ENCODE data around the gene TRPV4. TPM values are rescaled to one million over a fixed set of nuclear protein-coding genes. Genes with fewer than 3 reads are reported as not detected.

TRPV4 gene
- total RNA-seq, 1 experiment from 2014 or later: 3.1 TPM

GRCh38 chr12:109830718-109831117 lies 2.5 kb downstream of the TRPV4 start:
- no peak overlapping the region for H3K27ac ChIP-seq
- H3K9me3 ChIP-seq (ENCODE audit: insufficient read depth, low read depth): no peaks in the 10 kb centered on the region
- CTCF ChIA-PET: interaction anchor here (0.5 kb wide), 1 partner anchor 107 kb away, joined by 3 read pairs; no protein-coding TSS in a partner anchor
- POLR2A ChIA-PET (ENCODE audit: unreplicated experiment): no interaction called here
- no peaks in the 10 kb centered on the region for H4K20me1 ChIP-seq (ENCODE audit: insufficient read depth)
- no peaks in the 10 kb centered on the region for H3K9me2 ChIP-seq (ENCODE audit: insufficient read depth)
- H3F3A ChIP-seq (ENCODE audit: insufficient read depth, low read depth): no peaks in the 10 kb centered on the region; the same call in 1 of the 2 replicates
- no peak overlapping the region for H3K4me2 ChIP-seq
- intact Hi-C loops (cut with micrococcal nuclease; ENCODE audit: unreplicated experiment): no loop called here
- no TSS peak for BruUV-seq (replicated peaks)
- TF ChIP-seq EZH2 (IDR thresholded peaks at IDR 0.05; ENCODE audit: low read depth) (no peak), CTCF (conservative IDR thresholded peaks at IDR 0.05) (no peak)
- H3K4me3 ChIP-seq: no peak overlapping the region
- no peak for DNase-seq
- no peak overlapping the region for H2AFZ ChIP-seq
- H3K79me2 ChIP-seq (ENCODE audit: low read depth): no peaks in the 10 kb centered on the region
- H3K27me3 ChIP-seq (ENCODE audit: insufficient read depth, low read depth): no peaks in the 10 kb centered on the region
- no peaks in the 10 kb centered on the region for H3K36me3 ChIP-seq (ENCODE audit: low read depth)
- no peaks in the 10 kb centered on the region for H3K4me1 ChIP-seq (replicated peaks; ENCODE audit: insufficient read depth)

DNA sequence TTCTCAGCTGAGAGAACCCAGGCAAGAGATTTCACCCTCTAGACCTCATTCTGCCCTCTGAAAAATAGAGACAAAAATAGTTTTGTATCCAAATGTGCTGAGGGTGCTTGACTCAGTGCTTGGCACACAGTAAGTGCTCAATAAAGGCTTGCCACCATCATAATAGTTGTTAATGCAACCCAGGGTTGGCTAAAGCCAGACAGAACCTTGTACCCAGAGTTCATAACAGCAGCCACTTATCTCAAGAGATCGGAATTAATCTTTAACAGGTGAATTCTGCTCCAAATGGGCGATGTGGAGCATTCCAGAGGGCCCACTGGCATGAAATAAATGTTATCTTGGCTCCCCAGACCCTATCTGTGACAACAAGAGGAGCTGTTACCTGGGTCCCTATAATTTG lies 2.9 kb downstream of the TRPV4 start:
- Histone ChIP-seq H3K4me3 (no peak overlapping the region), H4K20me1 (ENCODE audit: insufficient read depth) (no peaks in the 10 kb centered on the region), H3K4me1 (replicated peaks; ENCODE audit: insufficient read depth) (no peaks in the 10 kb centered on the region), H3K9me2 (ENCODE audit: insufficient read depth) (no peaks in the 10 kb centered on the region), H3K27me3 (ENCODE audit: insufficient read depth, low read depth) (no peaks in the 10 kb centered on the region), H2AFZ (no peak overlapping the region), H3K79me2 (ENCODE audit: low read depth) (no peaks in the 10 kb centered on the region), H3K36me3 (ENCODE audit: low read depth) (no peaks in the 10 kb centered on the region), H3F3A (ENCODE audit: insufficient read depth, low read depth) (no peaks in the 10 kb centered on the region; the same call in 1 of the 2 replicates), H3K4me2 (no peak overlapping the region), H3K9me3 (ENCODE audit: insufficient read depth, low read depth) (no peaks in the 10 kb centered on the region), H3K27ac (no peak overlapping the region)
- TF ChIP-seq EZH2 (IDR thresholded peaks at IDR 0.05; ENCODE audit: low read depth): no peak
- TF ChIP-seq CTCF (conservative IDR thresholded peaks at IDR 0.05): no peak
- ChIA-PET POLR2A (ENCODE audit: unreplicated experiment) (no interaction called here), CTCF (no interaction called here)
- intact Hi-C loops (cut with micrococcal nuclease; ENCODE audit: unreplicated experiment): no loop called here
- DNase-seq: no peak
- BruUV-seq (replicated peaks): no TSS peak

DNA sequence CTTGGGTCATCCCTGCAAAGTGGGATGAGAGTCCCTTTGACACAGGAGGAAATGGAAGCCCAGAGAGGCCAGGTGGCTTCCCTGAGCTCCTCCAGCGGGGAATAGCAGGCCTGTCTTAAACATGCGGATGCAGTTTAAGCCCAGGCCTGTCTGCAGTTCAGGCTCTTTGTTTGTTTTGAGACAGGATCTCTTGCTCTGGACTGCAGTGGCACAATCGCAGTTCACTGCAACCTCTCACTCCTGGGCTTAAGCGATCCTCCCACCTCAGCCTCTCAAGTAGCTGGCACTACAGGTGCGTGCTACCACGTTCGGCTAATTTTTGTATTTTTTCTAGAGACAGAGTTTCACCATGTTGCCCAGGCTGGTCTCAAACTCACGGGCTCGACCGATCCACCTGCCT lies 3.5 kb downstream of the TRPV4 start:
- Histone ChIP-seq H3K4me1 (replicated peaks; ENCODE audit: insufficient read depth) (no peaks in the 10 kb centered on the region), H3K27ac (no peak overlapping the region), H4K20me1 (ENCODE audit: insufficient read depth) (no peaks in the 10 kb centered on the region), H3K27me3 (ENCODE audit: insufficient read depth, low read depth) (no peaks in the 10 kb centered on the region), H3K9me3 (ENCODE audit: insufficient read depth, low read depth) (no peaks in the 10 kb centered on the region), H3K4me3 (no peak overlapping the region), H3K4me2 (no peak overlapping the region), H3K79me2 (ENCODE audit: low read depth) (no peaks in the 10 kb centered on the region), H3K9me2 (ENCODE audit: insufficient read depth) (no peaks in the 10 kb centered on the region), H3F3A (ENCODE audit: insufficient read depth, low read depth) (no peaks in the 10 kb centered on the region; the same call in 1 of the 2 replicates), H3K36me3 (ENCODE audit: low read depth) (no peaks in the 10 kb centered on the region), H2AFZ (no peak overlapping the region)
- no TSS peak for BruUV-seq (replicated peaks)
- DNase-seq: no peak
- no peak for TF ChIP-seq CTCF (conservative IDR thresholded peaks at IDR 0.05)
- TF ChIP-seq EZH2 (IDR thresholded peaks at IDR 0.05; ENCODE audit: low read depth): no peak
- CTCF ChIA-PET: no interaction called here
- POLR2A ChIA-PET (ENCODE audit: unreplicated experiment): no interaction called here
- intact Hi-C loops (cut with micrococcal nuclease; ENCODE audit: unreplicated experiment): no loop called here

All from PC-9 (cell line).